ENCODE data around the gene NUDT3.
"Not testable (repeated sequence)": the region's sequence is repeated elsewhere in the genome, so short reads cannot be mapped to it uniquely, and the experiment has no call there.

Gene NUDT3

GRCh38 chr6:34248727-34249468 lies 143.6 kb downstream of the NUDT3 start, which contains the start of gene SMIM29:
Gene SMIM29 (minus strand): TSS chr6:34249006. CDS start chr6:34247791, 1,215 bp downstream.
- peak; percentile 97 for DNase-seq

- DNase-seq, result peak; percentile 46
Measured at GRCh38 chr6:34248198-34248726, 144.2 kb downstream of the NUDT3 start.

- no peak for DNase-seq
Measured at GRCh38 chr6:34247481-34248197, 144.8 kb downstream of the NUDT3 start.

GRCh38 chr6:34246563-34247391 lies 145.7 kb downstream of the NUDT3 start:
- peak; percentile 60 for DNase-seq

- no peak for DNase-seq
Measured at GRCh38 chr6:34246249-34246562, 146.3 kb downstream of the NUDT3 start.

GRCh38 chr6:34245761-34246140 lies 146.7 kb downstream of the NUDT3 start:
- DNase-seq, result not testable (repeated sequence)

GRCh38 chr6:34245032-34245760 lies 147.3 kb downstream of the NUDT3 start:
- not testable (repeated sequence) for DNase-seq

- DNase-seq, result peak; percentile 67
Measured at GRCh38 chr6:34243901-34244884, 148.3 kb downstream of the NUDT3 start.

GRCh38 chr6:34243131-34243771 lies 149.2 kb downstream of the NUDT3 start:
- DNase-seq, result no peak

GRCh38 chr6:34242252-34243130 lies 150.0 kb downstream of the NUDT3 start:
- DNase-seq, result no peak

- no peak for DNase-seq
Measured at GRCh38 chr6:34241351-34242215, 150.9 kb downstream of the NUDT3 start.

GRCh38 chr6:34240329-34241248 lies 151.9 kb downstream of the NUDT3 start:
- DNase-seq, result no peak

GRCh38 chr6:34239893-34240292 lies 152.6 kb downstream of the NUDT3 start:
- no peak for DNase-seq

- no peak for DNase-seq
Measured at GRCh38 chr6:34239500-34239825, 153.0 kb downstream of the NUDT3 start.

- DNase-seq, result no peak
Measured at GRCh38 chr6:34238585-34239499, 153.6 kb downstream of the NUDT3 start.

Data from activated CD8-positive, alpha-beta memory T cell treated with anti-CD3 and anti-CD28 coated beads, Interleukin-2, amount 50 U/mL, for 4 hours (primary cell).